Stimulated activated CD4-positive, alpha-beta T cell treated with anti-CD3 and anti-CD28 coated beads, Interleukin-4, amount 100 ng/mL, for 48 hours (primary cell): ENCODE data around the gene DDX10.
"Not testable (repeated sequence)": the region's sequence is repeated elsewhere in the genome, so short reads cannot be mapped to it uniquely, and the experiment has no call there.

ENCODE experiments used
- DNase-seq, 2 donors: peaks; one replicate each; pipeline ENCODE4 v3.0.0-alpha.2; 2020; ENCODE audit warnings: low read depth in 2 of 2

The DDX10 gene

DNA sequence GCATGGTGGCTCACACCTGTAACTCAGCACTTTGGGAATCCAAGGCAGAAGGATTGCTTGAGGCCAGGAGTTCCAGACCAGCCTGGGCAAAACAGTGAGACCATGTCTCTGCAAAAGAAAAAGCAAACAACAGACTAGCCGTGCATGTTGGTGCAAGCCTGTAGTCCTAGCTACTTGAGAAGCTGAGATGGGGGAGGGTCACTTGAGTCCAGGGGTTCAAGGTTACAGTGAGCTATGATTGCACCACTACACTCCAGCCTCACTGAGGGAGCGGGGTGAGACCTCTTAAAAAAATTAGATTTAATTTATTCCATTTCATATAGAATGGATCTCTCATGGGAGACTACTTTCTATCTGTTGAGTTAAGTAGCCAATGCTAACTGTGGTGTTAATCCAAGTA, 50.4 kb downstream of the DDX10 start:
- DNase-seq, result no peak

- DNase-seq, result no peak
Observed at GRCh38 chr11:108718466-108718865, 53.6 kb downstream of the DDX10 start.

- DNase-seq, result no peak
Observed at GRCh38 chr11:108724974-108725689, 60.3 kb downstream of the DDX10 start.

DNA sequence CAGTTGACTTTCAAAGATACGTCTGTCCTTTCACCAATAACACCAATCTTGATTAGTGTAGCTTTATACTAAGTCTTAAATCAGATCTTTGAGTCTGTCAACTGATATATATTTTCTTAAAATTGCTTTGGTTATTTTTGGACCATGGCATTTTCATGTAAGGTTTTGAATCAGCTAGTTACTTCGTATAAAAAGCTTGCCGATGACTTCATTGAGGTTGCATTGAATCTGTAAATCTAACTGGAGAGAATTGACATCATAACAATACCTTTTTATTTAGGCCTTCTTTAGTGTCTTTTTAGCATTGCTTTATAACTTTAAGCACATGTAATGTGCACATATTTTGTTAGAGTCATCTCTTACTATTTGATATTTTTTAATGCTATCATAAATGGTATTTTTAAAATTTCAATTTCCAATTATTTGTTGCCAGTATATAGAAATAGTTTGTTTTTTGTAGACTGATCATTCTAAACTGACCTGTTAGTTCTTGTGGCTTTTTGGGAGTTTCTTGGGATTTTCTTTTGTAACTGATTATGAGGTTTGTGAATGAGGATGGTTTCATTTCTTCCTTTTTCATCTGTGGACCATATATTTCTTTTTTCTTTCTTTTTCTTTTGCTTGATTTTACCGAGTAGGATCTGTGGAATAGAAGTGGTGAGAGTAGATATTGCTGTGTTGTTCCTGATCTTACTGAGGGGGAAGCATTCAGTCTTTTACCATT, 61.4 kb downstream of the DDX10 start:
- DNase-seq, result no peak

DNA sequence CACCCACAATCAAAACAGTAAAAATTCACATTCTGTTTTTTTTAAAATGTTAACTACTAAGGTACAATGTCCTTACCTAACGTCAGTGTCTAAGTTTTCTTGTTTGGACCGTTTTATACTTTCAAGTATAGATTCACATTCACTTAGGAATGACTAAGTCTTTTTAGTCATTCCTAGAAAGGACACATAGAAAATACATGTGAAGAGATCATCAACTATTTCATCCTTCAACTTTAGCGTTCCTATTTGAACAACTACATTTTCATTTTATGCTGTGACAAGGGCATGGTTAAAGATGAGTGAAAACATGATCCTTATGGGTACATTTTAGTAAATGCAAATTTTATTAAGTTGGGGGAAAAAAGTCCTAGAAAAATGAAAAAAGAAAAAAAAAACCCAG, 62.8 kb downstream of the DDX10 start:
- no peak for DNase-seq

GRCh38 chr11:108729227-108729871, 64.5 kb downstream of the DDX10 start:
- no peak for DNase-seq

DNA sequence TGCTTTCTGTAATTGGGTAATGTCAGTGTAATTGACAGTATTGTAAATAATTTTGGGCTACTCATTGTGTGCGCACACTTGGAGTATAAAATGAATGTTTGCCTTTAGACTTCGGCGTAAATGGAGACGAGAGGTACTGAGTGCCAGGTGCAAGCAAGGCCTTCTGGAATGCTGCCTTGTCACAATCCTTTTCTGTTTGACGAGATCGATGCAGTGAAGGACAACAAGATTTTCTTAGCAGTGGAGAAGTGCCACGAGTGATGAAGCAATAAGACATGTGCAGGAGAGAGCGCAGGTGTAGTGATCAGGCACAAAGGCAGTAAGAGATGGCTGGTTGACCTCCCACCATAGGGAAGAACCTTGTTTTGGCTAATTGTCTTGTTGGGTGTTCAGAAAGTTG, 67.5 kb downstream of the DDX10 start:
- no peak for DNase-seq

- DNase-seq, result peak in 1 of 2 donors; percentile 34
Observed at GRCh38 chr11:108733479-108734116, 68.7 kb downstream of the DDX10 start.

DNA sequence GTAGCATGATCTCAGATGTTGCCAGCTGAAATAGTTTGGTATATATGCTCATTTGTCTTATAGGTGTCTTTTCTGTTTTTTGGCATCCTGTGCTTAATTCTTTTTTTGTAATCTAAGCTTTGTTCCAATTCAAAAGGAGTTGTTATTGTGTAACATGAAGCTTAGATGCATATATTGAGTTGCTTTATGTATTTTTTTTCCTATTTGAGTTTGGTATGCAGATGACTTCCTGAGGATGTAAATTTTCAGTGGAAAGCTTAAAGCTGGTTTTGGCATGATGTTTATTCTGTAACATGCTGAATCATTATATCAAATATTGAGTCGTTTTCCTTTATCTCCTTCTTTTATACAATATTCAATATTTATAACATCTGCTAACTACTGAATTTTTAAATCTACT, 69.4 kb downstream of the DDX10 start:
- DNase-seq, result no peak

DNA sequence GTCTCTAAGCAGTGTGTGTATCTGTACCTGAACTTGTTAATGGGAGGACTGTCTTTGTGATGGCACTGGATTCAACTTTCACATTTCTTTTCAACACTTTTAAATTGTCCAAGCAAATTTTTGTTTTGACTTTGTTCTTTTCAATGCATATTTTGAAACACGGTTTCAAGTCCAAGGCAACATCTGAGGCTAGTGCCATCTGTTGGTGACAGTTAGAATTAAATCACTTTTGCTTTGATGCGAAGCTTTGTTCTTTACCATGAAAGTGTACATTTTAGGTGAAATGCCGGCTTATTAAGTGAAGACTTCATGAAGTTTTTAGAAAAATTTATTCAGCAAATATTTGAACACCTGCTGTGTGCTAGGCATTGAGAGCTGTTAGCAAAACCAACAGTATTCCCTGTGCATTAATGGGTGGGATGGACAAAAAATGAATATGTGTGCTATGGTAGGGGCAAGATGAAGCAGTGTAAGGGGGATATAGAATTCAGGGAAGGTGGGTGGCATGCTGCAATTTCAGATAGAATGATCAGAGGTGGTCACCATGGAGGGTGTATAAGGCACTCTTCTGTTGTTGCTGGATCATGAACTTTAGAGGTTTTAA, 70.2 kb downstream of the DDX10 start:
- DNase-seq, result no peak

GRCh38 chr11:108740132-108740531, 75.3 kb downstream of the DDX10 start:
- DNase-seq, result not testable (repeated sequence)

- DNase-seq, result no peak
Observed at GRCh38 chr11:108743851-108744250, 79.0 kb downstream of the DDX10 start.

GRCh38 chr11:108748968-108749367, 84.1 kb downstream of the DDX10 start:
- no peak for DNase-seq

GRCh38 chr11:108751444-108751843, 86.6 kb downstream of the DDX10 start:
- no peak for DNase-seq

GRCh38 chr11:108752297-108752751, 87.5 kb downstream of the DDX10 start:
- no peak for DNase-seq

- DNase-seq, result no peak
Observed at GRCh38 chr11:108754901-108755625, 90.2 kb downstream of the DDX10 start.

GRCh38 chr11:108757630-108758029, 92.8 kb downstream of the DDX10 start:
- DNase-seq, result no peak

DNA sequence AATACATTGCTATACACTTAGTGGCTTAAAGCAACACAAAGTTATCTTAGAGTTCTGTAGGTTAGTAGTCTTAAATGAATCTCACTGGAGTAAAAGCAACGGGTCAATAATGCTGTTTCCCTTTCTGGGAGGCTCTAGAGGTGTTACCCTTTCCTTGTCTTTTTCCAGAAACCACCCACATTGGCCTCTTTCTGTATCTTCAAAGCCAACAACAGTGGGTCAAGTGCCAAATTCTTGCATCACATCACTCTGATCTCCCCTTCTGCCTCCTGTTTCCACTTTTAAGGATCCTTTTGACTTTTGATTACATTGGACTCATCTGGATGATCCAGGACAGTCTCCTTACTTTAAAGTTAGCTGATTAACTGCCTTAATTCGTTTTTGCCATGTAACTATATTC, 93.6 kb downstream of the DDX10 start:
- no peak for DNase-seq

DNA sequence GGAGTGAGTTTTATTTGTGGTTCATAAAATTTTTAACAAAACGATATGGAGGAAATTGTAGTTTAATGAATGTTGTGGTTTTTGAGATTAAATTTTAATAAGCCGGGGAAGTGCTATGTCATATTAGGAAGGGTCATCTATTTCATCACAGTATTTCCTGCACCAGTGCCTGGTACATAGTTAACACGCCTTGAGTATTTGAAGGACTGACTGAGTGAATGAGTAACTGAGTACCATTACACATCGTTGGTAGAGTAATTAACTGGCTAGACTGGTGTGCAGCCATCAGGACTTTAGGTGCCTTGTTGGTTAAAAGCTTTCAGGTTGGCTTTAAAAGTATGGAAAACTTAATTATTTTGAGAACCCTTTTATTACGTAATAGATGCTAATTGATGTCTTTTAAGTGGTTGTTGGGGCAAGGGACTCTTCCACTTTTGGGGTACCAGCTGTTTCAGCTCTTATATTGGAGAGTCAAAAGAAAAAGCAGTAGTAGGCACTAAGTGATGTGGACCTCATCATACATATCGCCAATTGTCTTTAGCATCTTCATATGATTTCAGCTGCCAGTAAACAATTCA, 101.8 kb downstream of the DDX10 start:
- no peak for DNase-seq

DNA sequence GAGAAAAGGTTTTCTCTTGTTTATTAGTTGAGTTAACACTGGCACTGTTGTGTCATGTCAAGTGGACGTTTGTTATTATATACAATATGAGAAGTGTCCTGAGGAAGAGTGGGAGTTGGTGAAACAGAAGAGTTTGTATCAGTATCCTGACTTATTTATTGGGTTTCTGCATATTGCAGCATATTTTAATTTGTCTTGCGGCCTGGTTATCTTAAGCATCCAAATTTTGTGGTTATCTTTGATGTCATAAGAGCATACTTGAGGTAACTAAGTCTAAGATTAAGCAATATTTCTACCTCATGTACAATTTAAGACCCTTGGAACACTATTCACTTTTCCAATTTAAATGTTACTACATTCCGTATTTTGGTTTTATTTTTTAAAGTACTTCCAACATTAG, 103.5 kb downstream of the DDX10 start:
- no peak for DNase-seq

- DNase-seq, result no peak
Observed at GRCh38 chr11:108768964-108769363, 104.1 kb downstream of the DDX10 start.
